GM21529 (cell line): ENCODE measurements around the gene C19orf81.

ENCODE experiments used
- ATAC-seq: cut with Tn5 transposase; IDR thresholded peaks from one replicate; pipeline ENCODE4 v1.9.1; 2021; ENCODE audit not compliant: unreplicated experiment

The C19orf81 gene

GRCh38 chr19:50658441-50659317 is 9.4 kb downstream of the C19orf81 start:
- no peak for ATAC-seq

GRCh38 chr19:50659318-50660087 is 10.3 kb downstream of the C19orf81 start:
- no peak for ATAC-seq

GRCh38 chr19:50660088-50660366 is 10.8 kb downstream of the C19orf81 start:
- no peak for ATAC-seq

- no peak for ATAC-seq
These were observed 11.8 kb downstream of the C19orf81 start for GRCh38 chr19:50661023-50661422.

GRCh38 chr19:50661766-50662650 is 12.8 kb downstream of the C19orf81 start:
- ATAC-seq = no peak

- no peak for ATAC-seq
These were observed 13.6 kb downstream of the C19orf81 start for GRCh38 chr19:50662651-50663481.

- no peak for ATAC-seq
These were observed 14.2 kb downstream of the C19orf81 start for GRCh38 chr19:50663482-50663790.

GRCh38 chr19:50664204-50664603 is 15.0 kb downstream of the C19orf81 start:
- no peak for ATAC-seq

GRCh38 chr19:50666346-50667176 is 17.3 kb downstream of the C19orf81 start:
- no peak for ATAC-seq

- no peak for ATAC-seq
These were observed 18.0 kb downstream of the C19orf81 start for GRCh38 chr19:50667177-50667758.

- ATAC-seq = no peak
These were observed 18.6 kb downstream of the C19orf81 start for GRCh38 chr19:50667759-50668231.

- ATAC-seq = no peak
These were observed 19.2 kb downstream of the C19orf81 start for GRCh38 chr19:50668416-50668815.

- no peak for ATAC-seq
These were observed 19.6 kb downstream of the C19orf81 start for GRCh38 chr19:50668879-50669278.

- no peak for ATAC-seq
These were observed 20.3 kb downstream of the C19orf81 start for GRCh38 chr19:50669302-50670101.

- ATAC-seq = no peak
These were observed 20.8 kb downstream of the C19orf81 start for GRCh38 chr19:50670102-50670380.

- ATAC-seq = no peak
These were observed 23.9 kb downstream of the C19orf81 start for GRCh38 chr19:50673118-50673517.

- ATAC-seq = no peak
These were observed 27.5 kb downstream of the C19orf81 start for GRCh38 chr19:50676625-50677197.

- ATAC-seq = no peak
These were observed 28.4 kb downstream of the C19orf81 start for GRCh38 chr19:50677636-50678035.
